Measurements from ENCODE around the gene BNC2.

- TF ChIP-seq EZH2 (IDR thresholded peaks at IDR 0.05) (no peak), POLR2AphosphoS5 (IDR thresholded peaks at IDR 0.05; ENCODE audit: borderline replicate concordance, low read depth, low read length) (no peak), FOXP2 (optimal IDR thresholded peaks at IDR 0.05; ENCODE audit: control extremely low read depth, extremely low read length, insufficient read depth) (no peak)
Measured at GRCh38 chr9:16453390-16453789, 417.1 kb downstream of the BNC2 start.
